ENCODE measurements around the gene P2RY13. TPM values are rescaled to one million over a fixed set of nuclear protein-coding genes. Genes with fewer than 3 reads are reported as not detected.

The P2RY13 gene
- total and polyA plus RNA-seq, 2 of the 13 experiments (the other 11 are each of a cell fraction or from before 2014, with no cell fraction given): not detected

GRCh38 chr3:151321526-151321925, 7.8 kb downstream of the P2RY13 start:
- in situ Hi-C loops (cut with HindIII; ENCODE audit: extremely low pct_ligation_motif_present, low pct_unique_long_range_greater_than_20kb) (no loop called here), intact Hi-C loops (cut with micrococcal nuclease; ENCODE audit: unreplicated experiment) (no loop called here)
- Histone ChIP-seq H3K4me3 (replicated peaks in 1 of 3; ENCODE audit: insufficient read depth in 1 of 3, low read depth in 2 of 3, low read length in 3 of 3) (no peak overlapping the region), H3K9ac (ENCODE audit: insufficient read depth, low read depth, low read length) (no peak overlapping the region), H2AFZ (ENCODE audit: low read length) (no peak overlapping the region), H4K20me1 (ENCODE audit: insufficient read depth, low read length) (no peaks in the 10 kb centered on the region), H3K27me3 (ENCODE audit: control insufficient read depth in 1 of 2, insufficient read depth in 2 of 2, low read length in 2 of 2) (no peaks in the 10 kb centered on the region), H3K27ac (ENCODE audit: extremely low read length, insufficient read depth, low read length) (no peak overlapping the region), H3K9me3 (ENCODE audit: low read length) (no peaks in the 10 kb centered on the region), H3K4me2 (ENCODE audit: low read depth, low read length) (no peak overlapping the region), H3K36me3 (replicated peaks in 1 of 2; ENCODE audit: control insufficient read depth in 1 of 2, insufficient read depth in 2 of 2, low read length in 2 of 2) (no peaks in the 10 kb centered on the region), H3K4me1 (ENCODE audit: insufficient read depth, low read length) (no peaks in the 10 kb centered on the region), H3K79me2 (ENCODE audit: insufficient read depth, low read length) (no peaks in the 10 kb centered on the region)
- ATAC-seq (no peak), DNase-seq (ENCODE audit: low spot score) (no peak), FAIRE-seq (no peak)
- no TSS peak for BruUV-seq (replicated peaks)
- 18% methylated on average over 1 of the region's 1 CpG for WGBS (ENCODE audit: low lambda C conversion rate)
- POLR2A ChIA-PET: no interaction called here
- CTCF ChIA-PET (ENCODE audit: low intra/inter-chr PET ratio, low total read pairs): no interaction called here
- TF ChIP-seq RFX5 (IDR thresholded peaks at IDR 0.05; ENCODE audit: low read depth, low read length): no peak
- TF ChIP-seq PCBP1 (IDR thresholded peaks at IDR 0.05; ENCODE audit: borderline replicate concordance, low read depth, low read length): no peak

- BruUV-seq (replicated peaks): no TSS peak
- Histone ChIP-seq H3K4me1 (ENCODE audit: insufficient read depth, low read length) (no peaks in the 10 kb centered on the region), H3K4me3 (replicated peaks in 1 of 3; ENCODE audit: insufficient read depth in 1 of 3, low read depth in 2 of 3, low read length in 3 of 3) (no peak overlapping the region), H3K9me3 (ENCODE audit: low read length) (no peaks in the 10 kb centered on the region), H3K4me2 (ENCODE audit: low read depth, low read length) (no peak overlapping the region), H3K9ac (ENCODE audit: insufficient read depth, low read depth, low read length) (no peak overlapping the region), H2AFZ (ENCODE audit: low read length) (no peak overlapping the region), H4K20me1 (ENCODE audit: insufficient read depth, low read length) (no peaks in the 10 kb centered on the region), H3K79me2 (ENCODE audit: insufficient read depth, low read length) (no peaks in the 10 kb centered on the region), H3K27me3 (ENCODE audit: control insufficient read depth in 1 of 2, insufficient read depth in 2 of 2, low read length in 2 of 2) (no peaks in the 10 kb centered on the region), H3K27ac (ENCODE audit: extremely low read length, insufficient read depth, low read length) (no peak overlapping the region), H3K36me3 (replicated peaks in 1 of 2; ENCODE audit: control insufficient read depth in 1 of 2, insufficient read depth in 2 of 2, low read length in 2 of 2) (no peaks in the 10 kb centered on the region)
- CTCF ChIA-PET (ENCODE audit: low intra/inter-chr PET ratio, low total read pairs): no interaction called here
- 0% methylated on average over 2 of the region's 2 CpGs for WGBS (ENCODE audit: low lambda C conversion rate)
- POLR2A ChIA-PET: no interaction called here
- ATAC-seq: no peak
- intact Hi-C loops (cut with micrococcal nuclease; ENCODE audit: unreplicated experiment) (no loop called here), in situ Hi-C loops (cut with HindIII; ENCODE audit: extremely low pct_ligation_motif_present, low pct_unique_long_range_greater_than_20kb) (no loop called here)
- no peak for FAIRE-seq
- TF ChIP-seq CEBPB (IDR thresholded peaks at IDR 0.05; ENCODE audit: borderline replicate concordance, low read depth, low read length) (peak; percentile 25; the same call in 1 of the 2 replicates), DR1 (CRISPR knock-in tag; IDR thresholded peaks at IDR 0.05) (no peak)
- DNase-seq (ENCODE audit: low spot score): no peak
Measured at GRCh38 chr3:151320131-151320530, 9.2 kb downstream of the P2RY13 start.
